ENCODE data around the gene CPLANE2.
"Not testable (repeated sequence)": the region's sequence is repeated elsewhere in the genome, so short reads cannot be mapped to it uniquely, and the experiment has no call there.

The CPLANE2 gene

DNA sequence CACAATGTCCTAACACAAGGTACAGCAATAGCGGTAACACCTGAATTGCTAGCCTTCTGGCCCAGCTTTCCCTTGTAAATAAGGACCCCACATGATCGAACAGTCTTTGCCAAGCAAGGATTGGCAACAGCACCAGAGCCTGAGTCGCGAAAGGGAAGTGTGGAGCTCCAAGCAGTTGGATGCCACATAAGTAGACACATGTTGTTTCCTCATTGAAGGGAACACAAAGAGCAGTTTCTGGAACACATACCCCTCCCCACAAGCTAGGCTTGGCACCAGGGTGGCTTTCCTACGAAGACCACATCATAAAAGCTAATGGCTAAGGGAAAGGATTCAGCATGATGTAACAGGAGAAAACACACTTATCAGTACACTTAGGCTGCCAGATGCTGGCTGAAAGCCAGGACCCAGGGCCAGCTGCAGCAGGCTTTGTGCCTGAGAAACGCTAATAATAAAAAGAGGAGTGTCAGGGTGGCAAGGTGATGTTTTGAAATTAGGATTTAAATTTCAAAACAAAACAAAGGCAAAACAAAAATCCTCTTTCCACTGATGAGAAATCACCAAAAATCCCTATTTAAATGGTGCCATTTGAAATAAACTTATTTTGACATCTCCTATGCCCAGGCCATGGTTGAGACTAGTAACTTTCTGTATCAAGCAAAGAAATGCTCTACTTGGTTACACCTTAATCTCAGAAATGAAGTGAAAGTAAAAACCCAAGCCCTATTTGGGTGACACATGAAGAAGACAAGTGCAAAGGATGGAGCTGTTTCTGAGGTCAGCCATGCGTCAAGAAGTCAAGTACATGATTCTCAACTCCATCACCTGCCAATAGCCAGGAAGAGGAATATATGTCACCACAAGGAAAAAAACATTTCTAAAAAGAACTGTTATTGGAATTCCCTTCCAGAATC is 11.9 kb upstream of the CPLANE2 start:
- DNase-seq: no peak

DNA sequence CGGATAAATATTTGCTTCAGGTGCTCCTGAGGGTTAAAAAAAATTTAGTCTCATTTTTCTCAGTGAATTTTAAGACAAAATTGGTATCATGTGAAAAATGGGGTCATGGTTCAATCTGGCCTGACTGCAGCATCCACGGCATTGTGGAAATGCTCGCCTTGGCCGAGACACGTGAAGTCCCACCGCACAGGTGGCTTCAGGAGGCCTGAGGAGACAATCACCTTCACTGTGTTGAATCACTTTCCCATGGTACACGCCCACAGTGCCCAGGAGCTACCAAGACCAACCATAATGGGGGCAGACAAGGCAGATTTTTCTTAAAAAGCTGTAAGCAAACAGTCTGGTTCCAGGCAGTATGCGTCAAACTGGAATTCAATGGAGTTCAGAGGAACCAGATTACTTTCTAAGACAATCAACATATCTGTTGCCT is 11.0 kb upstream of the CPLANE2 start:
- DNase-seq: no peak

DNA sequence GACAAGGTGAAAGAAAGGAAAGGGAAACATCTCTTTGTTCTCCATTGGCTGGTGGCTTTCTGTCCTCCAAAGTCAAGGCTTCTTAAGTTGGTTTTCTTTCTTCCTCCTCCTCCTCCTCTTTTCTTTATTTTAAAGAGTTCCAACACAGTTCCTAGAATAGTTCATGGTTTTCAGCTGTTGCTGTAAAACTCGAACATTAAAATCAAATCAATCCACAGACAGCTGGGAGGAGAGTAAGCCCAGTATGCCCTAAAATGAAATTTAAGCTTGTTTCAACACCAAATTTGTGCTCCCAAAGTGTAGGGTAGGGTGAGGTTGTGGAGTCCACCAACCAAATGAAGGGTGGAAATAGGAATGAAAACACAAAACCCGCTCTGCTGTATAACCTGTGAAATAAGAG is 10.5 kb upstream of the CPLANE2 start:
- DNase-seq: no peak

DNA sequence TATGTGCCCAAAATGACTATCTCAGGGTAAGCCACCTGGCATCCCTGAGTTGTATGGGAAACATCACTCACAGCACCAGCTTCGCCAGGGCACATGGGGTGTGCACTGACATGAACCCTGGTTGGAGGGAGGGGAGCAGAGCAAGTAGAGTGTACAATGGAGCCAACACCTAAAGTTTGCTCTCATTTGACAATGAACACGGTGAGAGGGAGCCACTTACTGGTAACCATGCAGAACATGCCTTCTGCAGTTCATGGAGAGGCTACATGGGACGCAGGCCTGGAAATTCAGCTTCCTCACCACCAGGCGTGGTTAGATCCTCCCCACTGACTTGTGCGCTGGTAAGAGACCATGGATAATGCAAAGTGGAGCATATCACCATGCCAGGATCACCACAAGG is 10.0 kb upstream of the CPLANE2 start:
- DNase-seq: no peak

GRCh38 chr1:16246239-16246638 is 9.3 kb upstream of the CPLANE2 start:
- DNase-seq: not testable (repeated sequence)

- no peak for DNase-seq
Observed at GRCh38 chr1:16245476-16246196, 8.7 kb upstream of the CPLANE2 start.

DNA sequence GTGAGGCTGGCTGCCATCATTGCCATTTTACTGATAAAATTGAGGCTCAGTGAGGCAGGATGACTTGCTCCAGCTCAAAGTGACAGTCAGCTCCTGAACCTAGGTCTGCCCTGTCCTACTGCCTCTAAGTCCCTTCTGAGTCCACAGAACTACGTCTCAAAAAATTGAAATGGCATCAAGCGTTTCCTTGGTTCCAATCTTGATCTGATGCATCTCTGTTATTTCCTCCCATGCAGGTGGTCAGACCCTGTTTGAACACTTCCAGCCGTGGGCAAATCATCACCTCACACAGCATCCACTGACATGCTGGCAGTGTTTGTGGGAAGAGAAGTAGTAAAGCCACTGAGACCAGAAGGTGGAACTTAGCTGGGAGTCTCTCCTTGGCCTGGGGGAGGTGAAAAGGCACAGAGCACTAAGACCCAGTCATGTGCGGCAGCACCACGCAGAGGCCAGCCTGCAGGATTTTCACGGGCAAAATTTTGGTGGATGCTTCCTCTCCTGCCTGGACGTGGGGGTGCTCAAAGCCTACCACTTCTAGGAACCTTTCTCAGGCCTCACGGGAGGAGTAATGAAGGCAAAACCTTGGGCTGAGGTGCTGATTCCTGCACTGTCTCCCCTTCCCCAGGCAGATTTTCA is 7.8 kb upstream of the CPLANE2 start:
- DNase-seq: no peak

DNA sequence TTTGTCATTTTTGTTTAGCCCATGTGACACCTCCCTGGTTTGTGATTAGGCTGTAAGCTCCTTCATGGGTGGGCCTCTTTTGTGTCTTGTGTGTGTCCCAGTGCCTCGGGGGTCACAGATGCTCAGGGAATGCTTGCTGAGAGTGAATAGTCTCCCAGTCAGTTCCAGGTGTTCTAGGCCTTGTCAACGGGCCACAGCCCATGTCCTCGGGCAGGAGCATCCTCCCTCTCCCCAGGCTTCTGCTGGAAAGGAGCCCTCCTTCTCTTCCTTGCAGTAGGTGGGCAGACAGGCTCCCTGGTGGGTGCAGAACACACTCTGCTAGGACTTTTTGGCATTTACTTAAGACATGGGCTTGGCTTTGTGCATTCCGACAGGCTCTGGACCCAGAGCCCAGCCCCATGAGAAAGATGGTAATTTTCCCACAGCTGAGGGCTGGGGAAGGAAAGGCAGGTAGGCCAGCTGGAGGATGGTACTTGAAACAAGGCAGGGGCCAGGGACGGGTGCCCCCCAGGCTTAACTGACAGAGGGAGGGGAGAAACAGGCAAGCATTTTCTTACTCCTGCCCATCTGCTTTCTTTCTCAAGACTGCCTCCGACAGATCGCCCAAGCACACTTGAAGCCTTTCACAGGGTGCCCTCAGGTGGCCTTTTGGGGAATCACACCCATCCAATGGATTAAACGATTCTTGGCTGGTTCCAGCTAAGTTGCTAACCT is 7.1 kb upstream of the CPLANE2 start:
- DNase-seq: peak; percentile 67

GRCh38 chr1:16243215-16243610 is 6.2 kb upstream of the CPLANE2 start:
- no peak for DNase-seq

DNA sequence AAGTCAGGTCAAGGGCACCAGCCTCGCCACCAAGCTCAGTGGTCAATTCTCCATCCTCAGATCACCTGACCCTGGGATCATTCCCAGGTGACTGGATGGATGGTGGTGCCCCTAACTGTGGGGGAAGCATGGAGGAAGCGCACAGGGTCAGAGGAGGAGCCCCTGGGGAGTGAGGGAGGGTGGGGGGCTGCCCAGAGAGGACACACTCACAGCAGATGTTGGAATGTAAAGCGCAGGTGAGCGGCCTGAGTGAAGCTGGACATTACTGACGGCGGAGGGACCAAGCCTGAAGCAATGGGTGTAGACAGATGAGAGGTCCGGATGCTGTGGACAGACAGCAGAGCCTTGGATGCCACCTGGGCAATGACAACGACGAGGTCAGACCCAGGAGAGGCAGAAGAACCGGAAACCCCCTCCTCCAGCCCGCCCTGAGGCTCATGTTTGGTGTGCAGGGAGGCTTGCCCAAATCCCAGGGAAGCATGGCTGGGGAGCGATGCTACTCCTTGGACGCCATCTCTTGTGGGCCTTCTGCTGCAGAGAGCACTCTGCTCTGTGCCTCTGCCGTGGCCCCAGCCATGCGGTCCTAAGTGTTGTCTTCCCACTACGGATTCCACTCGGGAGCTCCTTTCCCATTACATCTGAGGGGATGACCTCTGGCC is 5.7 kb upstream of the CPLANE2 start:
- no peak for DNase-seq

- no peak for DNase-seq
Observed at GRCh38 chr1:16241221-16241708, 4.3 kb upstream of the CPLANE2 start.

- no peak for DNase-seq
Observed at GRCh38 chr1:16239972-16240491, 3.0 kb upstream of the CPLANE2 start.

- DNase-seq: no peak
Observed at GRCh38 chr1:16237343-16237830, 404 bp upstream of the CPLANE2 start.

DNA sequence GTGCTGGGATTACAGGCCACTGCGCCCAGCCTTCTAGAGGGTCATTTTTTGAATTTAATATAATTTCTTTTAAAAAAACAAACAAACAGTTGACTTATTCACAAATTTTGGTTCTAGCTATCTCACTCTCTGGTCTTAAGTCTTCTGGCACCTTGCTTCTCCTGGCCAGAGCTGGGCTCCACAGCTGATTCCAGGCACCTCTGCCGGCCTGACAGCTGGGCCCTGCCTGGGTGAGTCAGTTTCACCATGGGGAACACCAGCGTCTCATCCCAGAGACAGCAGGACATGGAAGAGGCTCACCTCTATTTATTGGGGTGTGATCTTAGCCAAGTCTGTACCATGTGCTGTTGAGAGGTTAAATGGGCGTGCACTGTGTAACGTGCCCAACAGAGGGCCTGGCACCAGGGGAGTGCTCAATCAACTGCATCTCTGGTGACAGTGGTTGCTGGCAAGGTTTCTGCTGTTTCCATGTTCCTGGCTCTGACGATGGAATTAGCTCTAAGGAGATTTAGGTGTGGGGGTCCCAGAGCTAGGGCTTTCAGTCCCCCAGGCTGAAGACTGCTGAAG is 956 bp downstream of the CPLANE2 start:
- DNase-seq: peak; percentile 29

- no peak for DNase-seq
Observed at GRCh38 chr1:16235347-16235746, 1.6 kb downstream of the CPLANE2 start.

DNA sequence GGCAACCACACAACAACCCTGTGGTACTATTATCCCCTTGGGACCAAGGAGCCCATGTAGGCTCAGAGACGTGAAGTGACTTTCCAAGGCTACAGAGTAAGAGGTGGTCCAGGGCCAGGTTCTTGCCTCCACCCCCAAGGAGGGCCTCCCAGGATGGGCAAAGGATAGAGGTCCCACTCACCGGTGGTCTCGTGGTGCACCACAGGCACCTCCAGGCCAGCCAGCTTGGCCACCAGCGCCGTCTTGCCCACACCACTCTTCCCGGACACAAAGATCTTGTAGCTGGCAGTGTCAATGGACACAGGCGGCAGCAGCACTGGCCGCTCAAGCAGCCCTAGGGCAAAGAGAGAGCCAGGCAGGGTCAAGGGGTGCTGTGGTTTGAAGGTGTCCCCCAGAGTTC is 3.6 kb downstream of the CPLANE2 start:
- DNase-seq: no peak

- no peak for DNase-seq
Observed at GRCh38 chr1:16232316-16232710, 4.7 kb downstream of the CPLANE2 start.

GRCh38 chr1:16231331-16232315 is 5.4 kb downstream of the CPLANE2 start:
- no peak for DNase-seq

DNA sequence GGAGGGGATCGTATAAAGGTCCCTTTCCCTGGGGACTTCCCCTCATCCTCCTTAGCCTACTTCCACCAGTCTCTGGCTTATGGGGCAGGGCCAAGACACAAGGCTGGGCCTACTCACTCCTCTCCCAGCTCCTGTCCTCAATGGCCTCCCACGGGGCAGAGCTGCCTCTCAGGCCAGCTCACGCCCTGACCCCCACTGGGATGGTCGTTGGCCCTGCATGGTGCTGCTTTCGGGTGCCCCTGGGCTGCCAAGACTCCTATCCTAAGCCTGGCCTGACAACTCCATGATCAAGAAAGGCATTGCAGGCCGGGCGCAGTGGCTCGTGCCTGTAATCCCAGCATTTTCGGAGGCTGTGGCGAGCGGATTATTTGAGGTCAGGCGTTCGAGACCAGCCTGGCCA is 6.2 kb downstream of the CPLANE2 start:
- DNase-seq: no peak

Data from stimulated activated CD4-positive, alpha-beta T cell treated with anti-CD3 and anti-CD28 coated beads, Interleukin-12 subunit alpha, Interleukin-12 subunit beta, amount 100 ng/mL, for 4 hours (primary cell).